ENCODE results near the gene PRELID3B. TPM values are rescaled to one million over a fixed set of nuclear protein-coding genes. Genes with fewer than 3 reads are reported as not detected.
"Not testable (repeated sequence)": the region's sequence is repeated elsewhere in the genome, so short reads cannot be mapped to it uniquely, and the experiment has no call there.

Gene PRELID3B
- total RNA-seq, 3 donors from 2014 or later = 43.7 to 55.4 (median 52.4) TPM

GRCh38 chr20:59014680-59015389 is 27.8 kb downstream of the PRELID3B start:
- H3K4me1 ChIP-seq = peaks cover 5 to 8% of the 10 kb centered on the region in 2 donors
- DNase-seq (ENCODE audit: low spot score in 2 of 2) = no peak
- TF ChIP-seq POLR2A (IDR thresholded peaks at IDR 0.05) = no peak
- TF ChIP-seq POLR2AphosphoS5 (IDR thresholded peaks at IDR 0.05) = no peak
- H3K36me3 ChIP-seq = no peaks in the 10 kb centered on the region
- no peaks in the 10 kb centered on the region for H3K27me3 ChIP-seq
- H3K27ac ChIP-seq = no peak overlapping the region
- no peaks in the 10 kb centered on the region for H3K9me3 ChIP-seq
- H3K4me3 ChIP-seq = no peak overlapping the region
- intact Hi-C loops (cut with DNase I; ENCODE audit: low total_unique reads) = no loop called here

- no peak for DNase-seq (ENCODE audit: low spot score in 2 of 2)
- Histone ChIP-seq H3K9me3 (no peaks in the 10 kb centered on the region), H3K27ac (no peak overlapping the region), H3K4me1 (peaks cover 5 to 8% of the 10 kb centered on the region in 2 donors), H3K4me3 (no peak overlapping the region), H3K36me3 (no peaks in the 10 kb centered on the region), H3K27me3 (no peaks in the 10 kb centered on the region)
- intact Hi-C loops (cut with DNase I; ENCODE audit: low total_unique reads) = no loop called here
- TF ChIP-seq POLR2A (IDR thresholded peaks at IDR 0.05) = no peak
- no peak for TF ChIP-seq POLR2AphosphoS5 (IDR thresholded peaks at IDR 0.05)
- TF ChIP-seq CTCF (IDR thresholded peaks at IDR 0.05) = no peak
These were observed 28.5 kb downstream of the PRELID3B start for GRCh38 chr20:59013959-59014608.

GRCh38 chr20:59013031-59013951 is 29.3 kb downstream of the PRELID3B start:
- no peak overlapping the region for H3K4me3 ChIP-seq
- H3K27me3 ChIP-seq = no peaks in the 10 kb centered on the region
- no peak for DNase-seq (ENCODE audit: low spot score in 2 of 2)
- H3K36me3 ChIP-seq = no peaks in the 10 kb centered on the region
- peaks cover 5 to 8% of the 10 kb centered on the region in 2 donors for H3K4me1 ChIP-seq
- no peak for TF ChIP-seq CTCF (IDR thresholded peaks at IDR 0.05)
- no peak overlapping the region for H3K27ac ChIP-seq
- intact Hi-C loops (cut with DNase I; ENCODE audit: low total_unique reads) = no loop called here
- no peaks in the 10 kb centered on the region for H3K9me3 ChIP-seq

- DNase-seq (ENCODE audit: low spot score in 2 of 2); H3K4me3 ChIP-seq; H3K36me3 ChIP-seq; intact Hi-C loops (cut with DNase I; ENCODE audit: low total_unique reads); H3K9me3 ChIP-seq; H3K4me1 ChIP-seq; H3K27me3 ChIP-seq: not testable (repeated sequence)
- peak overlapping the region; percentile 89 to 93 for H3K27ac ChIP-seq
These were observed 30.8 kb downstream of the PRELID3B start for GRCh38 chr20:59011874-59012157.

GRCh38 chr20:59010995-59011873 is 31.4 kb downstream of the PRELID3B start:
- Histone ChIP-seq H3K9me3 (no peaks in the 10 kb centered on the region), H3K27ac (peak overlapping the region; percentile 89 to 93), H3K4me1 (peaks cover 8 to 9% of the 10 kb centered on the region in 2 donors), H3K36me3 (no peaks in the 10 kb centered on the region), H3K27me3 (no peaks in the 10 kb centered on the region), H3K4me3 (peak overlapping the region in 1 of 3 donors; percentile 45)
- no peak for TF ChIP-seq CTCF (IDR thresholded peaks at IDR 0.05)
- TF ChIP-seq POLR2AphosphoS5 (IDR thresholded peaks at IDR 0.05) = peak; percentile 26 to 71 (median 35)
- intact Hi-C loops (cut with DNase I; ENCODE audit: low total_unique reads) = no loop called here
- DNase-seq (ENCODE audit: low spot score in 2 of 2) = peak; percentile 79 to 91
